ENCODE data around the gene BLTP3B. TPM values are rescaled to one million over a fixed set of nuclear protein-coding genes. Genes with fewer than 3 reads are reported as not detected.

BLTP3B gene
- total RNA-seq, 4 donors from 2014 or later, result 18.6 to 27.3 (median 22.2) TPM

- Histone ChIP-seq H3K9me3 (no peaks in the 10 kb centered on the region), H3K27me3 (no peaks in the 10 kb centered on the region), H3K4me1 (no peaks in the 10 kb centered on the region), H3K4me3 (no peak overlapping the region), H3K27ac (no peak overlapping the region), H3K36me3 (peaks cover 3% of the 10 kb centered on the region)
- DNase-seq (ENCODE audit: low spot score in 2 of 2), result no peak
- TF ChIP-seq POLR2A (IDR thresholded peaks at IDR 0.05), result no peak
- no peak for TF ChIP-seq EP300 (IDR thresholded peaks at IDR 0.05)
- no peak for TF ChIP-seq CTCF (IDR thresholded peaks at IDR 0.05)
- TF ChIP-seq POLR2AphosphoS5 (IDR thresholded peaks at IDR 0.05), result no peak
- 95% methylated on average over 6 of the region's 6 CpGs for WGBS
Observed at GRCh38 chr12:100173111-100173510, 30.4 kb upstream of the BLTP3B start.

GRCh38 chr12:100171248-100171647 is 28.6 kb upstream of the BLTP3B start:
- no peaks in the 10 kb centered on the region for H3K27me3 ChIP-seq
- peaks cover 3% of the 10 kb centered on the region for H3K36me3 ChIP-seq
- TF ChIP-seq CTCF (IDR thresholded peaks at IDR 0.05) (no peak), EP300 (IDR thresholded peaks at IDR 0.05) (no peak), POLR2AphosphoS5 (IDR thresholded peaks at IDR 0.05) (no peak), POLR2A (IDR thresholded peaks at IDR 0.05) (no peak)
- H3K9me3 ChIP-seq, result no peaks in the 10 kb centered on the region
- H3K4me1 ChIP-seq, result no peaks in the 10 kb centered on the region
- H3K4me3 ChIP-seq, result no peak overlapping the region
- no peak overlapping the region for H3K27ac ChIP-seq
- DNase-seq (ENCODE audit: low spot score in 2 of 2), result no peak

DNA sequence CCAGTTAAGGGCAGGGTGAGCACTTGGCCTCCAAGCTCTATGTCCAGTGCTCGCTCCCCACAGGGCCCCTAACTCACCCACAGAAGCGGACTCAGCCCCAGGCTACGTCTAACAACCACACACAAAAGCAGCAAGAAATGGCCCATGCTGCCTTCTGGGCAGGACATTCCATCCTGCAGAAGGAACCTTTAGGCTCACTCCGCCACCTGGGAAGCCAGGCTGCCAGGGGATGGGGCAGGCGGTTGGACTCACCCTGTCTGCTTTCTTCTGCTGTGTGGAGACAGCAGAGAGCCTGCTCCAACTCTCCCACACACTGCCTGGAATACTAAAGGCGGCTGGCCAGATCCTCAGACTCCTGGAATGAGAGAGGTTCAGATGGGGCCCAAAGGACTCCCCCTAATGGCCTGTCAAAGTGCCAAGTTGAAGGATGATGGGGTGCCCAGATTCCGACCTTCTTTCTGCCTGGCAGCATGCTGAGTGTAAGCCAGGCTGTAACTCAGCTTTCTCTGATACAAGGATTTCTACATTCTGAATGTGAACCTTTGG is 27.7 kb upstream of the BLTP3B start:
- TF ChIP-seq CTCF (IDR thresholded peaks at IDR 0.05) (no peak), EP300 (IDR thresholded peaks at IDR 0.05) (no peak), POLR2AphosphoS5 (IDR thresholded peaks at IDR 0.05) (no peak), POLR2A (IDR thresholded peaks at IDR 0.05) (no peak)
- H3K4me3 ChIP-seq, result no peak overlapping the region
- H3K36me3 ChIP-seq, result peaks cover 3% of the 10 kb centered on the region
- WGBS, result 57% methylated on average over 3 of the region's 7 CpGs
- no peaks in the 10 kb centered on the region for H3K9me3 ChIP-seq
- no peaks in the 10 kb centered on the region for H3K4me1 ChIP-seq
- DNase-seq (ENCODE audit: low spot score in 2 of 2), result peak in 1 of 2 donors; percentile 69
- H3K27me3 ChIP-seq, result no peaks in the 10 kb centered on the region
- H3K27ac ChIP-seq, result no peak overlapping the region

DNA sequence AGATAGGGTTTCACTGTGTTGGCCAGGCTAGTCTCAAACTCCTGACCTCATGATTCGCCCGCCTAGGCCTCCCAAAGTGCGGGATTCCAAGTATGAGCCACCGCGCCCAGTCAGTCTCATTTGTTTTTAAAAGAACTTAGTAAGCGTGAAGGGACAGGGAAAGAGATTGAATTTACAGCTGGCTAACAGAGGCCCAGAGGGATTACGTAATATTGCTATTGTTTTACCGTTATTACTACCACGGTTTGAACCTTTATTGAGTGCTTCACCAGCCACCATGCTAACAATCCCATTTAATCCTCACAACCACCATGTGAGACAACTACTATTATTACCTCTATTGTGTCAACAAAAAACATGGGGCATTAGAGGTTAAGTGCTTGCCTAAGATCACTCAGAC is 26.7 kb upstream of the BLTP3B start:
- Histone ChIP-seq H3K9me3 (no peaks in the 10 kb centered on the region), H3K4me3 (no peak overlapping the region), H3K4me1 (peaks cover 3% of the 10 kb centered on the region), H3K27ac (no peak overlapping the region), H3K27me3 (no peaks in the 10 kb centered on the region), H3K36me3 (peaks cover 3% of the 10 kb centered on the region)
- DNase-seq (ENCODE audit: low spot score in 2 of 2), result no peak
- TF ChIP-seq POLR2A (IDR thresholded peaks at IDR 0.05) (no peak), POLR2AphosphoS5 (IDR thresholded peaks at IDR 0.05) (no peak), CTCF (IDR thresholded peaks at IDR 0.05) (no peak), EP300 (IDR thresholded peaks at IDR 0.05) (no peak)
- WGBS, result 96% methylated on average over 9 of the region's 9 CpGs

- peak in 1 of 2 donors; percentile 23 for DNase-seq (ENCODE audit: low spot score in 2 of 2)
- Histone ChIP-seq H3K9me3 (no peaks in the 10 kb centered on the region), H3K27me3 (no peaks in the 10 kb centered on the region), H3K4me1 (peaks cover 11% of the 10 kb centered on the region), H3K4me3 (no peak overlapping the region), H3K27ac (no peak overlapping the region), H3K36me3 (peaks cover 3% of the 10 kb centered on the region)
- no peak for TF ChIP-seq EP300 (IDR thresholded peaks at IDR 0.05)
- TF ChIP-seq POLR2A (IDR thresholded peaks at IDR 0.05), result no peak
- no peak for TF ChIP-seq CTCF (IDR thresholded peaks at IDR 0.05)
- 73% methylated on average over 4 of the region's 4 CpGs for WGBS
Observed at GRCh38 chr12:100168562-100168961, 25.9 kb upstream of the BLTP3B start.
